ENCODE data around the gene SMIM41.

Gene SMIM41

DNA sequence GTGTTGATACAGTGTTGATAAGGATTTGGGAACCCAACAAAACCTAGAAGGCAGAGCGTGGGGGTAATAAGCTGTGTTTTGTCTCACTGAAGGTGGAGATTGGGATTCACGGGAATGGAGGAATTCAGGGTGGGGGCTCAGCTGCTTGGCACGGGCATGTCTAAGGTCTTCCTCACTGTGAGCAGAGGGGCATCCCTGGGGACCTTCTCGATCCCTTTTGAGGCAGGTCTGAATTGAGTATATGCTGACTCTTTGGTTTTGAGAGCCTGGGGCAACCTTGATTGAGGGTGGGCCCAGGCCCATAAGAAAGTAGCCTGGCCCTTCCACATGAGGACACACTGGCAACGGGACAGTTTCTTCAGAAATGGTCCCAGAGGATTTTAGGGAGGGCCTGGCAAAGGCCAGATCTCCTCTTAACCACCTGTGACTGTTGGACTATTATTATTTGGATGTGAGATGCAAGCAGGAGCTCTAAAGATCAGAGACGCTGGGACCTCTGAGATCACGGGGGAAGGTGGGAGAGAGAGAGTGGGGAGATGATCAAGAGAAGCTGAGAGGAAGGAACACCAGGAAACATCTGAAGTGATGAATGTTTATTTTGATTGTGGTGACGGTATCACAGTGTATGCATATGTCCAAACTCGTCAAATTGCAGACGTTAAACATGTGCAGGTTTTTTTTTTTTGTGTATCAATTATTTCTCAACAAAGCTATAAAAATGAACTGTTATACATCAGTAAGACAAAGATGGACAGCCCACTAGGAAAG lies 48.4 kb downstream of the SMIM41 start:
- Histone ChIP-seq H3K9ac (ENCODE audit: low read length in 2 of 2) (no peak overlapping the region), H3K4me3 (ENCODE audit: low read length in 2 of 2) (no peak overlapping the region), H3K4me1 (ENCODE audit: control insufficient read depth, insufficient read depth, low read length) (peaks cover 7% of the 10 kb centered on the region), H3K27ac (ENCODE audit: low read length) (no peak overlapping the region), H3K27me3 (ENCODE audit: control insufficient read depth in 1 of 2, insufficient read depth in 2 of 2, low read length in 2 of 2) (peaks cover 0 to 3% of the 10 kb centered on the region in 2 donors), H3K9me3 (ENCODE audit: control insufficient read depth in 2 of 2, low read length in 2 of 2) (no peaks in the 10 kb centered on the region), H3K36me3 (ENCODE audit: control insufficient read depth in 2 of 2, insufficient read depth in 2 of 2, low read length in 2 of 2) (no peaks in the 10 kb centered on the region)

DNA sequence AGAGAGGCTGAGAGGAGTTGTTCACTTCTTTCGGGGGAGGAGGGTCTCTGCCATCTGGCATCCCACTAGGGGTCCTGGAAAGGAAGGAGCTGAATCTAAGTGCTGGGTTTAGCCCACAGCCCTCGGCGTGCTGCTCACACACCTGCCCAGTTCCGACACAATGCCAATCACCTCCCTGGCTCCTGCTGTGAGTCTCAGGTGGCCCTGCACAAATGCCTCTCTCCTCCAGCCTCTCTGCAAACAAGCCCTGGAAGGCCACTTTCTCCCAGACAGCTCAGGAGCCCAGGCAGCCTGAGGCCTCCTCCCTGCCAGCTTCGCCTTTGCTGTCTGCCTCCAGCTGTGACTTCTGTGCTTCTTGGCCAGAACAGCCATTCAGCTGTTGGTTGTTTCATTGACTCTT lies 51.2 kb downstream of the SMIM41 start:
- H3K27ac ChIP-seq (ENCODE audit: low read length), result no peak overlapping the region
- H3K9me3 ChIP-seq (ENCODE audit: control insufficient read depth in 2 of 2, low read length in 2 of 2), result no peaks in the 10 kb centered on the region
- no peak overlapping the region for H3K4me3 ChIP-seq (ENCODE audit: low read length in 2 of 2)
- peaks cover 0 to 2% of the 10 kb centered on the region in 2 donors for H3K27me3 ChIP-seq (ENCODE audit: control insufficient read depth in 1 of 2, insufficient read depth in 2 of 2, low read length in 2 of 2)
- H3K9ac ChIP-seq (ENCODE audit: low read length in 2 of 2), result no peak overlapping the region
- no peaks in the 10 kb centered on the region for H3K36me3 ChIP-seq (ENCODE audit: control insufficient read depth in 2 of 2, insufficient read depth in 2 of 2, low read length in 2 of 2)
- H3K4me1 ChIP-seq (ENCODE audit: control insufficient read depth, insufficient read depth, low read length), result peaks cover 7% of the 10 kb centered on the region

- Histone ChIP-seq H3K27ac (ENCODE audit: low read length) (no peak overlapping the region), H3K9me3 (ENCODE audit: control insufficient read depth in 2 of 2, low read length in 2 of 2) (no peaks in the 10 kb centered on the region), H3K27me3 (ENCODE audit: control insufficient read depth in 1 of 2, insufficient read depth in 2 of 2, low read length in 2 of 2) (no peaks in the 10 kb centered on the region)
Measured at GRCh38 chr12:52132754-52133161, 53.3 kb downstream of the SMIM41 start.

GRCh38 chr12:52137746-52138145 lies 58.2 kb downstream of the SMIM41 start:
- Histone ChIP-seq H3K9ac (ENCODE audit: low read length in 2 of 2) (no peak overlapping the region), H3K4me3 (ENCODE audit: low read length in 2 of 2) (no peak overlapping the region), H3K27ac (ENCODE audit: low read length) (no peak overlapping the region), H3K36me3 (ENCODE audit: control insufficient read depth in 2 of 2, insufficient read depth in 2 of 2, low read length in 2 of 2) (no peaks in the 10 kb centered on the region), H3K27me3 (ENCODE audit: control insufficient read depth in 1 of 2, insufficient read depth in 2 of 2, low read length in 2 of 2) (peaks cover 0 to 6% of the 10 kb centered on the region in 2 donors), H3K4me1 (ENCODE audit: control insufficient read depth, insufficient read depth, low read length) (no peaks in the 10 kb centered on the region), H3K9me3 (ENCODE audit: control insufficient read depth in 2 of 2, low read length in 2 of 2) (no peaks in the 10 kb centered on the region)

More at GRCh38 chr12:52132754-52133161, 53.3 kb downstream of the SMIM41 start:
- H3K36me3 ChIP-seq (ENCODE audit: control insufficient read depth in 2 of 2, insufficient read depth in 2 of 2, low read length in 2 of 2), result no peaks in the 10 kb centered on the region
- H3K4me1 ChIP-seq (ENCODE audit: control insufficient read depth, insufficient read depth, low read length), result no peaks in the 10 kb centered on the region
- H3K4me3 ChIP-seq (ENCODE audit: low read length in 2 of 2), result no peak overlapping the region
- H3K9ac ChIP-seq (ENCODE audit: low read length in 2 of 2), result no peak overlapping the region

GRCh38 chr12:52139147-52139546 lies 59.6 kb downstream of the SMIM41 start:
- Histone ChIP-seq H3K9ac (ENCODE audit: low read length in 2 of 2) (no peak overlapping the region), H3K27me3 (ENCODE audit: control insufficient read depth in 1 of 2, insufficient read depth in 2 of 2, low read length in 2 of 2) (peaks cover 0 to 6% of the 10 kb centered on the region in 2 donors), H3K9me3 (ENCODE audit: control insufficient read depth in 2 of 2, low read length in 2 of 2) (no peaks in the 10 kb centered on the region), H3K4me1 (ENCODE audit: control insufficient read depth, insufficient read depth, low read length) (no peaks in the 10 kb centered on the region), H3K27ac (ENCODE audit: low read length) (no peak overlapping the region), H3K4me3 (ENCODE audit: low read length in 2 of 2) (no peak overlapping the region), H3K36me3 (ENCODE audit: control insufficient read depth in 2 of 2, insufficient read depth in 2 of 2, low read length in 2 of 2) (no peaks in the 10 kb centered on the region)

DNA sequence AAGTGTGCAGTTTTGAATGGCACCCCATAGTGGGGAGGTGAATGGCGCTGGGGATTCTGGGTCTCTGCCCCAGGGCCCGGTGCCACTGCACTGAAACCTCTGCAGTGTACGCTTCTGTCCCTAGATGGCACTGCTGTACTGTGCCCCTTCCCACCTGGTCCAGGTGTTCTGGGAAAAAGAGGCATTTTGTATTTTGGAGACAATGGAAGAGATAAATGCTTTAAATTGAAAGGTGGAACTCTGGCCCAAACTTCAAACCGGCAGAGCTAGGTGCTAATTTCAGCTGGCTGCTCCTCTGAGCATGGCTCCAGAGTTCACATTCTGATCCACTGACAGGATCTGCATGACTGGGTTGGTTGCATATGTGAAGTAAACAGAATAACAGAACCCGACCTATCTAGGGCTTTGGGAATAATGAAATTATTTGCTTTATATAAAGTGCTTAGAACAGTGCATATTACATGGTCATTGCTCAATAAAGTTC lies 60.1 kb downstream of the SMIM41 start:
- Histone ChIP-seq H3K27ac (ENCODE audit: low read length) (no peak overlapping the region), H3K9me3 (ENCODE audit: control insufficient read depth in 2 of 2, low read length in 2 of 2) (no peaks in the 10 kb centered on the region)

DNA sequence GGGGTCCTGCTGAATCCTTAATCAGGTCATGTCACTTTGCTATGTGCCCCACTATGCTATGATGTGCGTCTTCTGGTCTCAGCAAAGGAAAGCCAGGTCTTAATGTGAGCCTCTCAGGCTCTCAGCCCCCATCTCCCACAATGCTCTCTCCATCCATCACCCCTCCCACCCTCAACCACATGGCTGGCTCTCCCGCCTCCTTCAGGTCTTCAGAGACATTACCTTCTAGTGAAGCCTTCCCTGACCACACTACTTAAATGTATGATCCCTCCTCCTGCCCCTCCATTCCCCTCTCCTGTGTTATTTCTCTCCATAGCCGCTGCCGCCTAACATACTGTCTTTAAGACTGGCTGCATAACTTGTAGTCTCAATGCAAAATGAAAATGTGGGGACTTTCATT lies 61.8 kb downstream of the SMIM41 start:
- Histone ChIP-seq H3K4me1 (ENCODE audit: control insufficient read depth, insufficient read depth, low read length) (no peaks in the 10 kb centered on the region), H3K9ac (ENCODE audit: low read length in 2 of 2) (no peak overlapping the region), H3K36me3 (ENCODE audit: control insufficient read depth in 2 of 2, insufficient read depth in 2 of 2, low read length in 2 of 2) (no peaks in the 10 kb centered on the region), H3K27me3 (ENCODE audit: control insufficient read depth in 1 of 2, insufficient read depth in 2 of 2, low read length in 2 of 2) (peaks cover 0 to 6% of the 10 kb centered on the region in 2 donors), H3K4me3 (ENCODE audit: low read length in 2 of 2) (no peak overlapping the region), H3K9me3 (ENCODE audit: control insufficient read depth in 2 of 2, low read length in 2 of 2) (no peaks in the 10 kb centered on the region), H3K27ac (ENCODE audit: low read length) (no peak overlapping the region)

More for the DNA sequence above, 60.1 kb downstream of the SMIM41 start:
- H3K27me3 ChIP-seq (ENCODE audit: control insufficient read depth in 1 of 2, insufficient read depth in 2 of 2, low read length in 2 of 2), result peaks cover 0 to 6% of the 10 kb centered on the region in 2 donors
- H3K4me1 ChIP-seq (ENCODE audit: control insufficient read depth, insufficient read depth, low read length), result no peaks in the 10 kb centered on the region
- H3K36me3 ChIP-seq (ENCODE audit: control insufficient read depth in 2 of 2, insufficient read depth in 2 of 2, low read length in 2 of 2), result no peaks in the 10 kb centered on the region
- no peak overlapping the region for H3K4me3 ChIP-seq (ENCODE audit: low read length in 2 of 2)
- H3K9ac ChIP-seq (ENCODE audit: low read length in 2 of 2), result no peak overlapping the region

DNA sequence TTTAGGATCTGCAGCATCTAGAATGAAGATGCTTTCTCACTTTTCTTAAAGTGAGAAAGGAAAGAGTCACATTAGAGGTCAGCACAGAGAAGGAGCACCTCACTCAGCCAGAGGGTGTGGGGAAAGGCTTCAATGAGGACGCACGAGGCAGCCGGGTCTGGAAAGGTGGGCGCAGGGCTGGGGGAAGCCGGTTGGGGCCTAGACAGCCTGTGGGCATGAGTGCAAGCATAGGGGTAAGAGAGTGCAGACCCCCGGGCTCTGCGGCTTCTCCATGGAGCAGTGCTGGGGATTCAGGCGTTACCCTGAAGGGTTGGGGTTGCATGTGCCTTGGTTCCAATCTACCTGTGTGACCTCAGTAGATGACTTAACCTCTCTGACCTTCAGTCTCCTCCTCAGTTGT lies 62.4 kb downstream of the SMIM41 start:
- Histone ChIP-seq H3K27me3 (ENCODE audit: control insufficient read depth in 1 of 2, insufficient read depth in 2 of 2, low read length in 2 of 2) (peaks cover 0 to 6% of the 10 kb centered on the region in 2 donors), H3K36me3 (ENCODE audit: control insufficient read depth in 2 of 2, insufficient read depth in 2 of 2, low read length in 2 of 2) (no peaks in the 10 kb centered on the region), H3K9ac (ENCODE audit: low read length in 2 of 2) (no peak overlapping the region), H3K9me3 (ENCODE audit: control insufficient read depth in 2 of 2, low read length in 2 of 2) (no peaks in the 10 kb centered on the region), H3K4me1 (ENCODE audit: control insufficient read depth, insufficient read depth, low read length) (peaks cover 4% of the 10 kb centered on the region), H3K27ac (ENCODE audit: low read length) (no peak overlapping the region), H3K4me3 (ENCODE audit: low read length in 2 of 2) (no peak overlapping the region)

DNA sequence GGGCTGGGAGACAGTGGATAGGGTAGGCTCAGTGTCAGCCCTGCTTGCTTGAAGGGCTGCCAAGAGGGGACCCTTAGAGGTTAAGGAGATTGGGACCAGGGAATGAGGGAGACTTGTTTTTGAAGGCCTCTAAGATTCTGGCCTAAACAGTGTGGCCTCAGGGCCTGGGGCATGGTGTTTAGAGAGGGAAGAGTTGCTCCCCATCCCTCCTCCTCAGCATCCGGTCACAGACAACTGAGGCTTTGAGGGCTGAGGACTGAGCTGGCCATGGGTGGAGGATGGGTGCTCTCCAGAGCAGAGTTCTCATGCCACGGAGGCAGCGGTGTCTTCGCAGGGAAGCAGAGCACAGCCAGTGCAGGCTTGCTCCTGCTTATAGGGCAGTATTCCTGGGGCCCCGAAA lies 62.9 kb downstream of the SMIM41 start:
- H3K4me1 ChIP-seq (ENCODE audit: control insufficient read depth, insufficient read depth, low read length), result peaks cover 7% of the 10 kb centered on the region
- no peak overlapping the region for H3K9ac ChIP-seq (ENCODE audit: low read length in 2 of 2)
- peaks cover 0 to 6% of the 10 kb centered on the region in 2 donors for H3K27me3 ChIP-seq (ENCODE audit: control insufficient read depth in 1 of 2, insufficient read depth in 2 of 2, low read length in 2 of 2)
- H3K9me3 ChIP-seq (ENCODE audit: control insufficient read depth in 2 of 2, low read length in 2 of 2), result no peaks in the 10 kb centered on the region
- no peaks in the 10 kb centered on the region for H3K36me3 ChIP-seq (ENCODE audit: control insufficient read depth in 2 of 2, insufficient read depth in 2 of 2, low read length in 2 of 2)
- no peak overlapping the region for H3K27ac ChIP-seq (ENCODE audit: low read length)
- H3K4me3 ChIP-seq (ENCODE audit: low read length in 2 of 2), result no peak overlapping the region

GRCh38 chr12:52144512-52145227 lies 65.2 kb downstream of the SMIM41 start:
- no peaks in the 10 kb centered on the region for H3K36me3 ChIP-seq (ENCODE audit: control insufficient read depth in 2 of 2, insufficient read depth in 2 of 2, low read length in 2 of 2)
- H3K27me3 ChIP-seq (ENCODE audit: control insufficient read depth in 1 of 2, insufficient read depth in 2 of 2, low read length in 2 of 2), result no peaks in the 10 kb centered on the region
- H3K9ac ChIP-seq (ENCODE audit: low read length in 2 of 2), result no peak overlapping the region
- H3K4me3 ChIP-seq (ENCODE audit: low read length in 2 of 2), result no peak overlapping the region
- peaks cover 16% of the 10 kb centered on the region for H3K4me1 ChIP-seq (ENCODE audit: control insufficient read depth, insufficient read depth, low read length)
- no peak overlapping the region for H3K27ac ChIP-seq (ENCODE audit: low read length)
- H3K9me3 ChIP-seq (ENCODE audit: control insufficient read depth in 2 of 2, low read length in 2 of 2), result no peaks in the 10 kb centered on the region

All from stomach smooth muscle (tissue), 2 donors.